GM18867 (cell line): ENCODE data around the gene DIAPH2.
"Not testable (repeated sequence)": the region's sequence is repeated elsewhere in the genome, so short reads cannot be mapped to it uniquely, and the experiment has no call there.

Experiments
- ATAC-seq: cut with Tn5 transposase; IDR thresholded peaks from one replicate; pipeline ENCODE4 v1.9.1; 2021; ENCODE audit warnings: mild to moderate bottlenecking, moderate library complexity; ENCODE audit not compliant: unreplicated experiment

The DIAPH2 gene

DNA sequence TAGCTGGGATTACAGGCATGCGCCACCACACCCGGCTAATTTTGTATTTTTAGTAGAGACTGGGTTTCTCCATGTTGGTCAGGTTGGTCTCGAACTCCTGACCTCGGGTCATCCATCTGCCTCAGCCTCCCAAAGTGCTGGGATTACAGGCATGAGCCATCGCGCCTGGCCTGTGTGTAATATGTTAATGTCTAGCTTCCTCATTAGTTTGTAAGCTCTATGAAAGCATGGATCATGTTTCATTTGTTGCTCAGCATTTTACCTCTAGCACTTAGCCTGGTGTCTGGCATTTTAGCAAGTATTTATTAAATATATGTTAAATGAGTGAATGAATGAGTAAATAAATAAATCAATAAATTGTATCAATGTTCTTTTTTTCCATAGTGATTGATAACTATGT, 29.8 kb downstream of the DIAPH2 start:
- ATAC-seq = not testable (repeated sequence)

DNA sequence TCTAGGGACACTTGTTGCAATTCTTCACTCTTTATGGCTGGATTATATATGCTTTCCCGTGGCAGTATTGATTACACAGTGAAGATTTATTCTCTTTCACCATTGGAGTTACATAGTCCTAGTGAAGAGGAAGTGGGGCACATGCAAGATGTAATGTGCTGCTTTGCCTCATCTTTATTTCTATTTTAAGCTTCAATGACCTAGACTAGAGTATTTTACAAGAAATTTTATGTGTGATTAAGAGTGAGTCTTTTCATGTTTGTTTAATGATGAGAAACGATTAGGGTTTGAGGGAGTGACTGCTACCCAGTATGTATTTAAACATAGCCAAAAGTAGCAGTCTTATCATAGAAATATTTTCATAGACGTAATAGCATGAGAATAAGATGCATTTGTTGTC, 30.8 kb downstream of the DIAPH2 start:
- ATAC-seq = no peak

DNA sequence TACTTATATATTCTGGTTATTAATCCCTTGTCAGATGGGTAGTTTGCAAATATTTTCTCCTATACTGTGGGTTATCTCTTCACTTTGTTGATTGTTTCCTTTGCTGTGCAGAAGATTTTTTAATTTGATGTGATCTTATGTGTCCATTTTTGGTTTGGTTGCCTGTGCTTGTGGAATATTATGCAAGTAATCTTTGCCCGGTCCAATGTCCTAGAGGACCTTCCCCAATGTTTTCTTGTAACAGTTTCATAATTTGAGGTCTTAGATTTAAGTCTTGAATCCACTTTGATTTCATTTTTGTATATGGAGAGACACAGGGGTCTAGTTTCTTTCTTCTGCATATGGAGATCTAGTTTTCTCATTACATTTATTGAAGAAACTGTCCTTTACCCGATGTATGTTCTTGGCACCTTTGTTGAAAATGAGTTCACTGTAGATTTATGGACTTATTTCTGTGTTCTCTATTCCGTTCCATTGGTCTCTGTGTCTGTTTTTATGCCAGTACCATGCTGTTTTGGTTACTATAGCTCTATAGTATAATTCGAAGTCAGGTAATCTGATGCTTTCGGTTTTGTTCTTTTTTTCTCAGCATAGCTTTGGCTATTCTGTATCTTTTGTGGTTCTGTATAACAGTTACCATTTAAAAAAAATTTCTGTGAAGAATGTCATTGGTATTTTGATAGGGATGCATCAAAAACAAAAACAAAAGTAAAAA, 34.7 kb downstream of the DIAPH2 start:
- ATAC-seq = no peak

DNA sequence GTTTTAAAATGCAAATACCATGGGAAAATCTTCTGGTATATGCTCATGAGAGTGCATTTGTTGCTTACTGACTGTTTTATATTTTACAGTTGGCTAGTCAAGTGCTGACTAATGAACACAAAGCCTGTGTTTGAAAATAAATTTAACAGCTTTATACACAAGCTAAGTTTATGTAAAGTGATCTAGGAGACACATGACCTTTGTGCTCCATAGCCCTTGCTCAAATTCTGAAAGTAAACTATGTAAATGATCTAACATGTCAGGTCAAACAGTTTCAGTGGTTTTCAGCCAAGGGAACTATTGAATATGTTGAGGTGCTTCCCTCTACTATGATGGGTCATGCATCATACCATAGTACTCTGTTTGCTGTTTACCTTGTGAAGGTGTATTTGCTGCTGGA, 36.7 kb downstream of the DIAPH2 start:
- peak; percentile 100 for ATAC-seq

DNA sequence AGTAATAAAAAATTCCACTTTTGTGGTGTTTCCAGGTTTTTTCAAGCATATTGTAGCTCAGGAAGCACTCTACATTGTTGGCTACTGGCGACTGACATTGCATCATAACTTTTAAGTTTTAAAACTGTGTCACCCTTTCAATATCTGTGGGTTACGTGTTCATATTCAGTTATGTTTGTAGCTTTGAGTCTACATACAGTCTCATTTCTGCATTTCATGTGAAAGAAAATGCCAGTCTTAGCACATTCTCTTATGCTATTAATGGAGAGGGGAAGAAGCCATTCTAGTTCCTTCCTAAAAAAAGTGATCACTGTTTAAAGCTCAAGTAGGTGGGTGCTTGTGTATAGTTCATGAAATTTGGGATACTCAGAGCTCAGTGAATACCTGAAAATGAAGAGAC, 38.1 kb downstream of the DIAPH2 start:
- ATAC-seq = no peak

DNA sequence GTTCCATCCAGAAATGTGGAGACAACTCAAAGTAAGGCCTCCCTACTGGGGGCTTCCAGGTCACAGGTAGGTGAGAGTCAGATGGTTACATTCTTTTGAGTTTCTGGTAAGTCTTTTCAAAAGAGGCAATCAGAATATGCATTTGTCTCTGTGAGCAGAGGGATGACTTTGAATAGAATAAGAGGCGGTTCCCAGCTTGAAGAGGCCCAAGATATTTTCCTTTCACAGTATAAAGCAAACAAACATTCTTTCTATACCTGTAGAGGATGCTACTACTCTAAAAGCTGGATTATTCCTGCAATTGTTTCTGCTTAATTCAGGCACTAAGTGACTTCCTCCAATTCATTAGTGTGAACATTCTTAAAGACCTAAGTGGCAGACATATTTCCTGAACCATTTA, 44.4 kb downstream of the DIAPH2 start:
- no peak for ATAC-seq

DNA sequence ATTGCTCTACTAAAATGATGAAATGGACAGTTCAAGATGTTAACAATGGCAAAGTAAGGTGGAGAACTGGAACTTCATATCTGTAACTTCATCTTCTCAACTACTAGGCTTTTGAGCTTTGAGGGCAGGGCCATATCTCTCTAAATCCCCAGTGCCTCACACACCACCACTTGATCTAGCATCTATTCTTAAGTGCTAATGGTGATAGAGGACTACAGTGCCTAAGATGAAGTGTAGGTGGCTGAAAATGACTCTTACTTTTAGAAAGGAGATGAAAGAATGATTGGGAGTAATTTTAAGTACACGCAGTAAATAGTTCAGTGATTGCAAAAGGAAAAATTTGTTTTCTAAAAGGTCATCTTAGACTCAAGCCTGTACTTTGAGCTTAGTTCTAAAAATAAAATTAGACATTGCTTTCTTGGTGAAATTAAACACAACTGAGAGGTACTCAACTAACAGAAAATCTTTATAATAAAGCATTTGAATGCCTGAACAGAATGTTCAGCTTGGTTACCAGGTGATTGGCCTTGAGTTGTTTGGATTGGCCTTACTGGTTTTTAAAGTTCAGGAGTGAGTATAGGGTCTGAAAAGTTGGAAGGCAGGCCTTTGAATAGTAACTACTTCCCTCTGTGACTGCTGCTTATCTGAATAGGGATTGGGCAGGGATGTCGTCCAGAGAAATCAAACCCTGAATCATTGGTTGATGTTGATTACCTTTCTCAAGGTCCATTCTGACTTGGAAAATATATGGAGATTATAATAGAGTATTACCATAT, 45.4 kb downstream of the DIAPH2 start:
- ATAC-seq = no peak

DNA sequence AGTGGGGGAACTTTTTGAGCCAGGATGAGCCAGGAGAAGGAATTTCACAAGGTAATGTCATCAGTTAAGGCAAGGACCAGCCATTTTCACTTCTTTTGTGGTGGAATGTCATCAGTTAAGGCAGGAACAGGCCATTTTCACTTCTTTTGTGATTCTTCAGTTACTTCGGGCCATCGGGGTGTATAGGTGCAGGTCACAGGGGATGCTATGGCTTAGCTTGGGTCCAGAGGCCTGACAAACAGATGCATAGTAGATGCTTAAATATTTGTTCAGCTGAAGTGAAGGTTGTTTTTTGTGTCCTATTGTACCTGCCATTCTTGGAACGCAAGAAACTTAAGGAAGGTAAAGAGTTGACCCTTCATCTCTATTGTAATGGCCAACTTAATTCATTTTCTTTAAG, 46.4 kb downstream of the DIAPH2 start:
- not testable (repeated sequence) for ATAC-seq

DNA sequence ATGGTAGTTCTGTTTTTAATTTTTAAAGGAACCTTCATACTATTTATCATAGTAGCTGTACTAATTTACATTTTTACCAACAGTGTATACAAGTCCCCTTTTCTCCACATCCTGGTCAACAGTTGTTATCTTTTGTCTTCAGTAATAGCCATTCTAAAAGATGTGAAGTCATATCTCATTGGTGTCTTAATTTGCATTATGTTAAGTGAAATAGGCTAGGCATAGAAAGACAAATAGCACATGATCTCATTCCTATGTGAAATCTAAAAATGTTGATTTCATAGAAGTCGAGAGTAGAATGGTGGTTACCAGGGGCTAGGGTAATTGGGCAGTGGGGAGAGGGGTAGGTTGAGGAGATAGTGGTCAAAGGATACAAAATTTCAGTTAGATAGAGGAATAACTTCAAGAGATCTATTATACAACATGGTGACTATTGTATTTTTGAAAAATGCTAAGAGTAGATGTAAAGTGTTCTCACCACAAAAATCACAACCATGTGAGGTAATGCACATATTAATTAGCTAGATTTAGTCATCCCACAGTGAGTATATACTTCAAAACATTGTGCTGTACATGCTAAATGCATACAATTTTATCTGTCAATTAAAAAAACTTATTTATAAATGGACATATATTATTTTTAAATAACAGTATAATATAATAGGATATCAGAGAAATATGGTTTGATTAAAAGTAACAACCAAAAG, 58.9 kb downstream of the DIAPH2 start:
- no peak for ATAC-seq

DNA sequence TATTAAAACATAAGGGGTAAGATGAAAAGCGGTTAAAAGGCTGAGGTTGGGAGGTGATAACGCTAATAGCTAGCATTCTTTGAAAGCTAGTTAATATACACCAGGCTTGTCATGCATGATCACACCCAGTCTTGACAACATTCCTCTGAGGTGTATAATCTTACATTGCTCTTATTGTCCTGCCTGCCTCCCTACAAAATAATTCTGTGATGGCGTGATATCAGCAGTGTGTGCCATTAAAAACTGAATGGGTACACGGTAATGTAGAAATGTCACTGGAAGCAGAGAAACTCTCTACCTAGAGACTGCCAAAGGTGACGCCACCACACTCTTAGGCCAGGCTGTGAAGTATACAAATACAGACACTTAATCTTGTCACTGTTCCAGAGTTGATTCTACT, 68.1 kb downstream of the DIAPH2 start:
- ATAC-seq = no peak

DNA sequence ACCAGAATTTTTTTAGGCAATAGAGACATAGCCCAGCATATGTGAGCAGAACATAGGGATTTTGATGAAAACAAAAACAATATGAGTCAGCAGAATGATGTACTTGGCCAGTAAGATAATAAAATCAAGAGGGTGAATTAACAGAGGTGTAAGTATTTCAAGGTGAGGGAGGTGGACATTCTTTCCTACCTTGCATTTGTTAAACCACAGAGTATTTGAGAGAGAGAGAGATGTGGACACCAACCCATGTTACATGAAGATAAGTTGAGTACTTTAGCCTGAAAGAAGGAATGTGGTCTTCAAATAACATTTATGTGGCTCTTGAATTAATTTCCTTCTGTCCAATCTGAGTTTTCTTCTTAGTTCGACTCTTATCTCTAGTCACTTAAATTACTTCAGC, 68.6 kb downstream of the DIAPH2 start:
- ATAC-seq = no peak

DNA sequence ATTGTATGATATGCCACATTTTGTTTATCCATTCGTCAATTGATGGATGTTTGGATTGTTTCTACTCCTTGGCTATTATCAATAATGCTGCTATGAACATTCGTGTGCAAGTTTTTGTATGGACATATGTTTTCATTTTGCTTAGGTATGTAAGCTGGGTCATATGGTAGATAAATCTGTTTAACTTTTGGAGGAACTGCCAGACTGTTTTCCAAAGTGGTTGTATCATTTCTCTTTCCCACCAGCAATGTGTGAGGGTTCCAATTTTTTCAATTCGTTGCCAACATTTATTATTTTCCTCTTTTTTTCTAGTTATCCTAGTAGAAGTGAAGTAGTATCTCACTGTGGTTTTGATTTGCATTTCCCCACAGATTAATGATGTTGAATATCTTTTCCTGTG, 71.8 kb downstream of the DIAPH2 start:
- ATAC-seq = no peak

DNA sequence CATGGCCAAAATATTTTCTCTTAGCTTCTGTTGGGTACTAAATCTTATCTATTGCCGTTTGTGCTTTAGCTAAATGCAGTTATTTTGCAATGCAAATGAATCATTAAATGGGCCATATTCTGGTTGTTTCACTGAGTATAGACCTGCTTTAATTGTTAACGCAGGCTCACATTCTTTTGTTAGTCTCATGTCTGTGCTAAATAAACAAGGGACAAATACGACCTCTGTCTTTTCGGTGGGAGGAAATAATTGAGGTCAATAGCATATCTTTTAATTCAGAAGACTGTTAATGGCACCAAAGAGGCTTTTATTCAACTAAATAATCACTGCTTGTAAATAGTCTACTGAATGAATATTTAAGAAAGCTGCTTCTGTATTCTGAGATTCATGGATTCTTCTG, 76.9 kb downstream of the DIAPH2 start:
- ATAC-seq = no peak

DNA sequence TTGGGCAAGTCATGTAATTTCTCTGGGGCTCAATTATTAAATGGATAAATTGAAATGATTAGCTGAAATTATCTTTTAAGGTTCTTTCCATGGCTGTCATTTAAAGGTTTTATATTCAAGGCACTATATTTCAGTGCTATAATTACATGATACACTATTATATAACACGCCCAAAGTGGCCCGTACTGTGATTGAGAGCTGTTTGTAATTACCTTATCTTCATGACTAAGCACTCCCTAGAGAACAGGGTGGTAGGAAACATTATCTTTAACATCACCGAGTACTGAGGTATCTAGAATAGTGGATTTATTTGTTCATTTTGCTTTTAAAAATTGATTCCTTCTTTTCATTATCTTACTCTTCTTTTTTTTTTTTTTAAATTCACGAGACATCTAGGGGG, 79.0 kb downstream of the DIAPH2 start:
- ATAC-seq = no peak

DNA sequence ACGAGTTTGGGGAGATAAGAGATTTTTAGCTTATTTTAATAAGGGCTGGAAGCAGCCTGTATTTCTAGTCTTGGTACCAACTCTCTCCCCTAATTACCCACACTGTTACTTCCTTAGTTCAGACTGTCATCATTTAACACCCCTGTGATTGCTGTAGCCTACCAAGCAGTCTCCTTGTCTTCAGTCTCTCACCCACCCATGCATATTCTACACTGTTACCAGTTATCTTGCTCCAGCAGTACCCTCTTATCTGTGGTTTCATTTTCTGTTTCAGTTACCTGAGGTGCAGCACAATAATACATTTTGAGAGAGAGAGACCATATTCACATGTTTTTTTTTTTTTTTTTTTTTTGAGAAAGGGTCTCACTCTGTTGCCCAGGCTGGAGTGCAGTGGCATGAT, 80.2 kb downstream of the DIAPH2 start:
- ATAC-seq = peak; percentile 91

DNA sequence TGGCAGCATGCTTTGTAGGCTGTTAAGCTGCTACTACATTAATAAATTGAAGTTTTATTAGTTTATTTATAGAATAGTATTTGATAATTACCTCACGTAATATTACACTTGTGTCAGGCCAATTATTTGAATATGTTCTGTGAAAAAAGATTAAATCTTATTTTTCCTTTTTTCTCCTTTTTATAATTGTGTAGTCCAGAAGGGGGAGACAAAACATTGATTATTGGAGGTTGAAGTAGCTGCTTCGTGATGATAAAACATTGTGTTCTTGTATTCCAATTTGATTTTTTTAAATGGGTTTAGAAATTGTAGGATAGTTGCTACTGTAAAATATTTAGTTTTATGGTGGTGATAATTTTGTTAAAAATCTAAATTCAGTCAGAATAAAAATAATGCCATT, 85.7 kb downstream of the DIAPH2 start:
- ATAC-seq = peak; percentile 45

DNA sequence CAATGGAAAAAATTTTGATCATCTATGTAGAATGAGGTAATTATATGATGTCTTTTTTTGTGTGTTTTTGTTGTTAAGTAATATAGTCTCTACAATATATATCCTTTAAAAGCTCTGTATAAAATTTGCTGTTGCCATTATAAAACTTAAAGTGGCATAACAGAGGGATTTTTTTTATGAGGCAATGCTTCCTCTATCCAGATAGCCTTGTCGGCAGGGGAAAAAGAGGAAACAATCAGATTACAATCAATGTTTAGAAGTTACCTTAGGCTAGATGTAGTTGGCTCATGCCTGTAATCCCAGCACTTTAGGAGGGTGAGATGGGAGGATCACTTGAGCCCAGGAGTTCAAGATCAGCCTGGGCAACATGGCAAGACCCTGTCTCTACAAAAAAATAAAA, 86.8 kb downstream of the DIAPH2 start:
- ATAC-seq = no peak

DNA sequence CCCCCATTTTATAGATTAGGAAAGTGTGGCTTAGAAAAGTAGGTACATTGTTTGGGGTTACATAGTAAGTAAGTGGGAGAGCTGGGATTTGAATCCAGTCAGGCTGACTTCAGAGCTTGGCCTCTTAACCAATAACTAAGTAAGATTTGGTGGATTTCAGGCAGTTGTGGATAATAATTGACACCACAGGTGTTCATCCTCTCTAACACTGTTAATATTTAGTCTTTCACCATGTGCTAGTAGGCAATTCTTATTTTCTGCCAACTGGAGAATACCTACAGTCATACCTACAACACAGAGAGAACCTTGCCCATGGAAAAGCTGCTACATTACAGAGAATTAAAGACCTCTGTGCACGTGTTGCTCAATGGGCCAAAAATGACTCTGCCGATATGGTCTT, 89.5 kb downstream of the DIAPH2 start:
- ATAC-seq = no peak

DNA sequence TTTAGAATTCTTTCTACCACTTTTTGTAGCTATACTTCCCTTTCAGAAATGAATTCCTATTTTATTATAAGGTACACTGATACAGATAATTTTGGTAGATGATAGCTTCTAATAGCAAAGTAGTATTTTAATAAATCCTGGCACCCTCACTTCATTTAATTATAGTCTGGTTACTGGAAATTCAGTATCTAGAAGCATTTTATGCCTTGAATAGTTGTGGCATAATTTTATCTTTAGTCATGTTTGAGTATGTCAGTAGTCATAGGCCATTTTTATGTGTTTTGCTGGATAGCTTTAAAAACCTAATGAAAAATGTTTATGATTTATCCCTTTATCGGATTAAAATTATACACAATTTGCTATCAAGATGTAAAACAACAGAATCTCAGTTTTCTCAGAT, 92.3 kb downstream of the DIAPH2 start:
- no peak for ATAC-seq

DNA sequence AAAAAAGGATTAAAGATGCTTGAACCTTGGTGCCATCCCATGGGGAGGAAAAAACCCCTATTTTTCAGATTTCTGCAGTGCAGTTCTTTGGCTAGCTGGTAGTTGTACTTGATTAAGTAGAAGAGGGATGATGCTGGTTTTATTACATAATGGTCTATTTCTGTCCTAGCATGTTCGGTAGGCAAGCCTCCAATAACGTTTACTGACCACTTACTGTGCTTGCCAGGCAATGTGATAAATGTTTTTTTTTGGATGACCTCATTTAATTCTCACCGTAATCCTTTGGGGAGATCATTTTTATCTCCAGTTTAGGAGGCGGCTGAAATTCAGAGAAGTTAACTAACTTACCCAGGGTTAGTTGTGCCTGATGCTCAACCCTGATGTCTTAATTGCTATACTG, 106.9 kb downstream of the DIAPH2 start:
- ATAC-seq = no peak

DNA sequence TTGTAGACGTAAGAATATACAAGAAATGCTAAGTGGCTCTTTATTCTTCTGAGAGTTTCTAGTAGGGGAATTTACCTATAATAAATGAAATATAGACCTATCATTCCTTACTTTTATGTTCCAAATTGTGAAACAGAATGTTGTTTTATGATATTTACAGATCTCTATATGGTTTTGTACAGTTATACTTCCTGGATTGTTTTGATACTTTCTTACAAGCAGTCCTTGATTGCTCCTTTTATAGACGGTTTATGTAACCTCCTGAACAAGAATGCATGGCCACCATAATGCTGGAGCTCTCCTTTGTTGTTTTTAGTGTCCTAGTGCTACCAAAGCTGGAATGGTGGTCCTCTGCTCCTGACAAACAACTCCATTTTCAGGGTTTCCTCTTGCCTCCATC, 107.4 kb downstream of the DIAPH2 start:
- no peak for ATAC-seq

DNA sequence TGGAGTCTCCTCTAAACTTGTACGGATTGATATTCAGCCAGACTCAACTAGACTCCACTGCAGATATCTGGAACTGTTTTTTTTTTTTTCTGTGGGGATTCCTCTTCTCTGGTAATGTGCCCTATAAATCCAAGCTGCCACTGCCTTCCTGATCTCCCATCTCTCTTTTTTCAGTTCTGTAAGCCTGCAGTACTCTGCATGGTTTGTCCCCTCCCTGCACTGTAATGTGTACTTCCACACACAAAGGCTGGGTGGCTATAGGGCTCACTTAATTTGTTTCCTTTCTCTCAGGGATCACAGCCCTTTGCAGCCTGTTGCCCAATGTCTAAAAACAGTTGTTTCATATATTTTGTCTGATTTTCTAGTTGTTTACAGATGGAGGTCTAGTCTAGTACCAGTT, 114.3 kb downstream of the DIAPH2 start:
- ATAC-seq = no peak
